IPS-18a (cell line): ENCODE measurements around the gene APOBEC3H.

ENCODE experiments used
- H3K27ac ChIP-seq: one replicate; pipeline ENCODE4 v1.5.1; 2013; ENCODE audit warnings: low read length
- H3K27me3 ChIP-seq: one replicate; pipeline ENCODE4 v1.6.1; 2013; ENCODE audit warnings: mild to moderate bottlenecking, low read length; ENCODE audit not compliant: control insufficient read depth, insufficient read depth
- H3K36me3 ChIP-seq: one replicate; pipeline ENCODE4 v1.6.1; 2013; ENCODE audit warnings: low read depth, low read length; ENCODE audit not compliant: control insufficient read depth
- H3K4me1 ChIP-seq: one replicate; pipeline ENCODE4 v1.6.1; 2013; ENCODE audit warnings: low read depth, low read length; ENCODE audit not compliant: control insufficient read depth
- H3K4me3 ChIP-seq: one replicate; pipeline ENCODE4 v1.5.1; 2013; ENCODE audit warnings: low read length
- H3K9ac ChIP-seq: one replicate; pipeline ENCODE4 v1.6.1; 2013; ENCODE audit warnings: mild to moderate bottlenecking, low read length, moderate library complexity
- H3K9me3 ChIP-seq: one replicate; pipeline ENCODE4 v1.6.1; 2013; ENCODE audit warnings: low read depth, low read length; ENCODE audit not compliant: control insufficient read depth

The APOBEC3H gene

DNA sequence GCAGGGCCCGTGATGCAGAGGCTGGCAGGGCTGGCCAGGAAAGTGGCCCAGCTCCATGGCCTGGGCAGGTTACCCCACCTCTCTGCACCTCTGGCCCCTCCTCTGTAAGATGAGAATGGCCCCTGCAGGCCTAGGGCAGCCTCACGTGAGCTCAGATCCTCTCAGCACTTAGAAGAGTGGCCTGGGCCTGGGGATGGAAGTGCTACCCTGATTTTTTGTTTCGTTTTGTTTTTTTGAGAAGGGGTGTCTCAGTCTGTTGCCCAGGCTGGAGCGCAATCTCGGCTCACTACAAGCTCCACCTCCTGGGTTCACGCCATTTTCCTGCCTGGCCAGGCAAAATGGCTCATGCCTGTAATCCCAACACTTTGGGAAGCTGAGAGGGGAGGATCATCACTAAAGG is 982 bp downstream of the APOBEC3H start:
- H3K4me1 ChIP-seq: peaks cover 14% of the 10 kb centered on the region
- no peak overlapping the region for H3K4me3 ChIP-seq
- no peaks in the 10 kb centered on the region for H3K27me3 ChIP-seq
- no peaks in the 10 kb centered on the region for H3K36me3 ChIP-seq
- no peak overlapping the region for H3K9ac ChIP-seq
- no peaks in the 10 kb centered on the region for H3K9me3 ChIP-seq
- H3K27ac ChIP-seq: no peak overlapping the region

DNA sequence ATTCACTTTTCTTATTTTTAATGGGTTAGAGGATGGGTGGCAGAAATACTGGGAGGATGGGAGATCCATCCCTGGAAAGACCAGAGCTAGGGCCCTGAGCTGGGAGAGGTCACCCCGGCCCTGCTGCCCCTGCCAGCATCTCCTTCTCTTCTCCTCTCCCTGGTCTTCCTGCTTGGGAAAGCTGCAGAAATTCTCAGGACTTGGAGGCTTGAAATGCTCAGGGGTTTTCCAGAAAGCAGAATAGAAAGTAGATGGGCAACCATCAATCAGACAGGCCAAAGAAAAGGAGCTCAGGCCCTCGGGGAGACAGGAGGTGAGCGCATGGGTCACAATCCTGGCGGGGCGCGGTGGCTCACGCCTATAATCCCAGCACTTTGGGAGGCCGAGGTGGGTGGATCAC is 1.5 kb downstream of the APOBEC3H start:
- Histone ChIP-seq H3K9me3 (no peaks in the 10 kb centered on the region), H3K9ac (no peak overlapping the region), H3K27me3 (no peaks in the 10 kb centered on the region), H3K27ac (no peak overlapping the region), H3K4me1 (peaks cover 14% of the 10 kb centered on the region), H3K36me3 (no peaks in the 10 kb centered on the region), H3K4me3 (no peak overlapping the region)

DNA sequence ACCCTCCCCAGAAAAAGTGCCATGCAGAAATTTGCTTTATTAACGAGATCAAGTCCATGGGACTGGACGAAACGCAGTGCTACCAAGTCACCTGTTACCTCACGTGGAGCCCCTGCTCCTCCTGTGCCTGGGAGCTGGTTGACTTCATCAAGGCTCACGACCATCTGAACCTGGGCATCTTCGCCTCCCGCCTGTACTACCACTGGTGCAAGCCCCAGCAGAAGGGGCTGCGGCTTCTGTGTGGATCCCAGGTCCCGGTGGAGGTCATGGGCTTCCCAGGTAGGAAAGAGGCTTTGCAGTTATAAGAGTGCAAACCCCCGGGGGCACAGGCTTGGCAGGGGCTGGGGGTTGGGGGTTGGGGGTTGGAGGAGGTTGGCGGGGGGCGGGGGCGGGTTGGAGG is 4.2 kb downstream of the APOBEC3H start:
- H3K9me3 ChIP-seq: no peaks in the 10 kb centered on the region
- H3K27me3 ChIP-seq: no peaks in the 10 kb centered on the region
- no peak overlapping the region for H3K4me3 ChIP-seq
- H3K36me3 ChIP-seq: no peaks in the 10 kb centered on the region
- H3K27ac ChIP-seq: no peak overlapping the region
- H3K4me1 ChIP-seq: peaks cover 14% of the 10 kb centered on the region
- H3K9ac ChIP-seq: no peak overlapping the region

DNA sequence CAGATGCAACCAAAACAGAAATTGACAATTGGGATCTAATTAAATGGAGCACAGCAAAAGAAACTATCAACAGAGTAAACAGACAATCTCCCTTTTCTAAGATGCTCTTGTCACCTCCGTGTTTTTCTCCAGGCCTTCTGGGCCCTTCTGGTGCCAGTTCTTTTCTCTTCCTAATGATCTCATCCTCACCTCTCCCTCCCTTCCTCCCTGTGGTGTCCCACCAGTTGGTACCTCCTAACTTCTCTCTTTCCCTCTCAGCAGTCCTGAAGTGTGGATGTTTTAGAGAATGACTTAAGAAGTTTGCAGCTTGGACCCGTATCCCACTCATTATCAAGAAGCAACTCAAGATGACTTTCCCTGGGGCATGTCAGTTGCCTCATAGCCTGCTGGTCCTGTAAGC is 6.4 kb downstream of the APOBEC3H start:
- H3K9ac ChIP-seq: no peak overlapping the region
- H3K4me1 ChIP-seq: peaks cover 3% of the 10 kb centered on the region
- no peaks in the 10 kb centered on the region for H3K27me3 ChIP-seq
- H3K4me3 ChIP-seq: no peak overlapping the region
- no peaks in the 10 kb centered on the region for H3K36me3 ChIP-seq
- H3K9me3 ChIP-seq: no peaks in the 10 kb centered on the region
- no peak overlapping the region for H3K27ac ChIP-seq

DNA sequence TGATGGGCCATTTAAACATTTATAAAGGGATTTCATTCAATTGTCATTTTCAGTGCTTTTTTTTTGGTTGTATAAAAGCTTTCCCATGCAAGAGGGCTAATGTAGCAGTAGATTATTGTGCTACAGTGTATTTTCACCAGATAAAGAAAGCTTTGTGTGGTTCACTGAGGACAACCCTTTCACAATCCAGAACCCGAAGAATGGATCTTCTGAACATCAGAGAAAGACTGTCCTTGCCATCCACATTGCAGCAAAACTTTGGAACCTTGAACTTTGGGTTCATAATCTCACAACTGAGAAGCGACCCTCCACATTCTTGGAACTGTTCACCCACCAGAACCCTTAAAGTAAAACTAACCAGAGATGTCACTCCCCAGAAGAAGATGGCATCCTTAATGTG is 9.3 kb downstream of the APOBEC3H start:
- Histone ChIP-seq H3K4me1 (peaks cover 8% of the 10 kb centered on the region), H3K27ac (no peak overlapping the region), H3K9ac (no peak overlapping the region), H3K36me3 (no peaks in the 10 kb centered on the region), H3K27me3 (no peaks in the 10 kb centered on the region), H3K9me3 (no peaks in the 10 kb centered on the region), H3K4me3 (no peak overlapping the region)

DNA sequence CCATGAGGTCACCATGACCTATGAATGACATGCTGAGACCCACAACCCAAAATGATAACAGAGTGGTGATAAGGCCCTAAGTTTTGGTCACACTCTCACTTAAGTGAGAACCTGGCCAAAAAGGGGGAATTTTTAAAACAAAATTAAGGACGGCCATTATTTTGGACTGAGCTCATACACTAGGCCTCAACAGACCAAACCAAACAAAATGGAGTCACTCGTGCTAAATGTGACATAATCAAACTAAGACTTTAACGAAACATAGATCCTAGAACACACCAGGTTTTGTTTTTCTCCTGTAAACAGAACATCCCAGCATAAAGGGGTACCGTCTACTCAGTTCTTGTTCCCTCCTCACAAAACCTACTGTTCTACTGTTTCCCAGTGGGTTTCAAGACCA is 11.4 kb downstream of the APOBEC3H start:
- H3K4me3 ChIP-seq: no peak overlapping the region
- no peaks in the 10 kb centered on the region for H3K27me3 ChIP-seq
- peaks cover 8% of the 10 kb centered on the region for H3K4me1 ChIP-seq
- no peaks in the 10 kb centered on the region for H3K36me3 ChIP-seq
- H3K27ac ChIP-seq: no peak overlapping the region
- H3K9me3 ChIP-seq: no peaks in the 10 kb centered on the region
- H3K9ac ChIP-seq: no peak overlapping the region

DNA sequence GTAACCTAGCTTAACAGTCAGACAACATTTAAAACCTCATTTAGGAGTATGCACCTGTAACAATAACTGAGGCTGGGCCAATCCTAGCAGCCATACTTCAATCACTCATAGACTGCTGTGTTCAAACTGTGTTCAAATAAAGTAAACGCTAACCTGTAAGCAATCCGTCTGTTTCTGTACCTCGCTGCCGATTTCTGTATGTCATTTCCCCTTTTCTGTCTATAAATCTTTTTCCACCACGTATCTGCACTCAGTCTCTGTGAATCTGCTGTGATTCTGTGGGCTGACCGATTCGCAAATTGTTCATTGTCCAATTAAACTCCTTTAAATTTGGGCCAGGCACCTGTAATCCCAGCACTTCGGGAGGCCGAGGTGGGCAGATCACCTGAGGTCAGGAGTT is 12.3 kb downstream of the APOBEC3H start:
- no peaks in the 10 kb centered on the region for H3K9me3 ChIP-seq
- H3K9ac ChIP-seq: no peak overlapping the region
- no peak overlapping the region for H3K27ac ChIP-seq
- no peak overlapping the region for H3K4me3 ChIP-seq
- H3K36me3 ChIP-seq: no peaks in the 10 kb centered on the region
- peaks cover 16% of the 10 kb centered on the region for H3K4me1 ChIP-seq
- no peaks in the 10 kb centered on the region for H3K27me3 ChIP-seq

DNA sequence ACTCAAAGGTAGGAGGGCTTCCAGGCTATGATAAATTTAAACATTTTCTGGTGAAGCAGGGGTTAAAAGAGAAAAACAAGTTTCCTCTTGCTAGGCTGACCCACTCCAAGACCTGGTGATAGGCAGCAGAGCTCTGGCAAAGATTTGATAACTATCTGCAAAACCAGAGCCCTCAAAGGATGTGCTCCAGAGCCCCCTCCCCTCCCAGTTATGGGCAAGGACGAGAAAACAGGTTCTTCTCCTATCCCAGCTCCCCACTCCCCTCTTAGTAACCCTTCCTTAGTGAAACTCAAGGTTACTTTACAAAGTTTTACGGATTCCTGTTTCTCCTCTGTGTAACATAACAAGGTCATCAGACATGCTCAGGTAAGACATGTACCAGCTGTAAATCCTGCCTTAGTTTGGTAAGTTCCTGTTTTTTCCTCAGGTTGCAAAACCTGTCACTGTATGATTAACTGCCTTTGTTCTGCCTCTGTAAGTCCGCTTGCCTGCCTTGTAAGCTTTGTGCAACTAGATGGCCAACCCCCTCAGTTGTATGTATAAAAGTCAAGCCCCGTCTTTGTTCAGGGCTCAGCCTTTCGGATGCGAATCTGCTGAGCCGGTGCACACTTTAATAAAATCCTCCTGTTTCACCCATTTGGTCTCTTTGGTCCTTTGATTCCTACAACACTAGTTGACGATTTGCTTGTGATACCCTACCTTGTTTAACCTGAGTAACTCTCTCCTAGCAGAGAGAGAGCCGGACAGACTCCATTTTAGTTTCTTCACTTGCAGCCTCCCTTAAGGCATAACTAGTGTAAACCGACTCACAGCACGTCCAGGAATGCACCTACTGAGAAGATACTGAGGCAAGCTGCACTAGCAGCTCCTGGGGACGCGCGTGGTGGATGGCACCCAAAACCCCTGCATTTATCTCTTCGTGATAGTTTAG is 13.9 kb downstream of the APOBEC3H start:
- Histone ChIP-seq H3K4me3 (no peak overlapping the region), H3K9me3 (no peaks in the 10 kb centered on the region), H3K27me3 (no peaks in the 10 kb centered on the region), H3K27ac (no peak overlapping the region), H3K4me1 (peaks cover 28% of the 10 kb centered on the region), H3K36me3 (no peaks in the 10 kb centered on the region), H3K9ac (no peak overlapping the region)

DNA sequence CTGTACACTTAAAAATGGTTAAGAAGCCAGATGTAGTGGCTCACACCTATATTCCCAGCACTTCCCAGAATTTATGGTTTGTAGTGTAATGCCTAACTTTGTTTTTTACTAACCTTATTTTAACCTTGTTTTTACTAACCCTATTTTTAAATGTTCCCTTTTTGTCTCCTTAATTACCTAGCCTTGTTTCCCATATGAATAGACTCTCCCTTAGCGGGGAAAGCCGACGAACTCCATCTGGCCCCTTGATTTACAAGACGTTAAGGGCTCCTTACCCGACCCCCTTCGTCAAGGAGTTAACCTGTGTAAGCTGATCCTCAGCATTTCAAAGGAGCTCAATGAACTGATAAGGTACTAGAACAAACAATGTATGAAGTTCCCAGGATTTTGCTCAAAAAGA is 17.1 kb downstream of the APOBEC3H start:
- Histone ChIP-seq H3K27me3 (no peaks in the 10 kb centered on the region), H3K4me3 (peak overlapping the region; percentile 18), H3K9ac (no peak overlapping the region), H3K9me3 (no peaks in the 10 kb centered on the region), H3K27ac (no peak overlapping the region), H3K4me1 (peaks cover 28% of the 10 kb centered on the region), H3K36me3 (no peaks in the 10 kb centered on the region)

DNA sequence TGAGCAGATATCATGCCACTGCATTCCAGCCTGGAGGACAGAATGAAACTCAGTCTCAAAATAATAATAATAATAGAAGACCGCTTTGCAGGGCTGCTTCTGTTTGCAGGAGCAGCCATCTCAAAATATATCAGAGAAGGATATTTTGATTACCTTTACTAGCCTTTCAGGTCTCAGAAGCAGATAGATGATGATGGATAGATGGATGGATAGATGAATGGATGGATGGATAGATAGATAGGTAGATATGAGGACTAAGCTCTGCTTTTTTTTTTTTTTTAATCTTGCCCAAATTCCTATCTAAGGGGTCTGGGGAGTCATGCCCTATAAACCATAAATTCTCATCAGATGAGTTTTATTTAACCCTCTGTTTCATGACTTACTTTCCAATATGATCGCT is 18.5 kb downstream of the APOBEC3H start:
- Histone ChIP-seq H3K4me1 (peaks cover 26% of the 10 kb centered on the region), H3K9me3 (no peaks in the 10 kb centered on the region), H3K9ac (no peak overlapping the region), H3K36me3 (no peaks in the 10 kb centered on the region), H3K27me3 (no peaks in the 10 kb centered on the region), H3K4me3 (no peak overlapping the region), H3K27ac (no peak overlapping the region)

DNA sequence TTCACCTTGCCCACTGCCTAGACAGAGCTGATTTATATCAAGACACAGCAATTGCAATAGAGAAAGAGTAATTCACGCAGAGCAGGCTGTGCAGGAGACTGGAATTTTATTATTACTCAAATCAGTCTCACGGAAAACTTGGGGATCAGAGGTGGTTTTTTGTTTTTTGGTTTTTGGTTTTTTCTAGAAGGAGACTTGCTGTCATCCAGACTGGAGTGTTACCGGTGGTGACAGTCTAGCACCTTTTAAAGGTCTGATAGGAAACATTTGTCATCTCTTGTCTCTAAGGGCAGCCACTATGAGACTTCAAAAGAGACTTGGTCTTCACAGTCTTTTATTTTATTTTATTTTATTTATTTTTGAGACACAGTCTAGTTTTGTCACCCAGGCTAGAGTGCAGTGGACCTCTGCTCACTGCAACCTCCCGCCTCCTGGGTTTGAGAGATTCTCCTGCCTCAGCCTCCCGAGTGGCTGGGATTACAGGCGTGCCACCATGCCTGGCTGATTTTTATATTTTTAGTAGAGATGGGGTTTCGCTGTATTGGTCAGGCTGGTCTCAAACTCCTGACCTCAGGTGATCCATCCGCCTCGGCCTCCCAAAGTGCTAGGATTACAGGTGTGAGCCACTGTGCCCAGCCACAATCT is 19.1 kb downstream of the APOBEC3H start:
- peaks cover 21% of the 10 kb centered on the region for H3K4me1 ChIP-seq
- no peak overlapping the region for H3K27ac ChIP-seq

More for the DNA sequence above, 19.1 kb downstream of the APOBEC3H start:
- H3K9me3 ChIP-seq: no peaks in the 10 kb centered on the region
- H3K9ac ChIP-seq: no peak overlapping the region
- H3K4me3 ChIP-seq: no peak overlapping the region
- H3K36me3 ChIP-seq: no peaks in the 10 kb centered on the region
- H3K27me3 ChIP-seq: no peaks in the 10 kb centered on the region
